ENCODE results near the gene ADGRG3. TPM values are rescaled to one million over a fixed set of nuclear protein-coding genes. Genes with fewer than 3 reads are reported as not detected.

ADGRG3 gene
- 5.2 and 8.8 TPM in 2 replicates for total RNA-seq

GRCh38 chr16:57668263-57668571 is at the start of gene ADGRG3:
ADGRG3 (plus strand) TSS chr16:57668306; CDS start chr16:57668348, 42 bp downstream.

GRCh38 chr16:57628008-57628781 is 39.9 kb upstream of the ADGRG3 start, which contains the start of gene ADGRG1:
ADGRG1 (plus strand) TSS chr16:57628630; CDS start chr16:57650288, 21,658 bp downstream.

GRCh38 chr16:57694725-57695679 is 26.9 kb downstream of the ADGRG3 start, which contains the start of gene DRC7:
DRC7 (plus strand) TSS chr16:57694806; CDS start chr16:57697950, 3,144 bp downstream.

GRCh38 chr16:57735755-57736418 is 67.8 kb downstream of the ADGRG3 start, which contains the start of gene KATNB1:
KATNB1 (plus strand) TSS chr16:57735770; CDS start chr16:57737244, 1,474 bp downstream.

Other genes with a start within 250 kb of the ADGRG3 start
- 58.4 and 62.6 TPM in 2 replicates for gene CIAPIN1, start 220.9 kb upstream of the ADGRG3 start, total RNA-seq
- gene COQ9, start 220.8 kb upstream of the ADGRG3 start, total RNA-seq: 41.4 and 45.4 TPM in 2 replicates
- 91.8 and 100 TPM in 2 replicates for gene POLR2C, start 205.6 kb upstream of the ADGRG3 start, total RNA-seq
- 13.5 and 24.7 TPM in 2 replicates for gene DOK4, start 181.8 kb upstream of the ADGRG3 start, total RNA-seq
- 8.0 and 9.7 TPM in 2 replicates for gene CCDC102A, start 131.7 kb upstream of the ADGRG3 start, total RNA-seq
- gene ADGRG5, start 125.7 kb upstream of the ADGRG3 start, total RNA-seq: not detected in 2 replicates
- gene ADGRG1, start 39.7 kb upstream of the ADGRG3 start, total RNA-seq: 4.3 and 12.2 TPM in 2 replicates
- gene DRC7, start 26.5 kb downstream of the ADGRG3 start, total RNA-seq: 0.22 and 0.60 TPM in 2 replicates
- 19.8 and 32.6 TPM in 2 replicates for gene KATNB1, start 67.5 kb downstream of the ADGRG3 start, total RNA-seq
- gene KIFC3, start 134.2 kb downstream of the ADGRG3 start, total RNA-seq: 32.7 and 56.1 TPM in 2 replicates

Measured in dermis lymphatic vessel endothelial cell (primary cell).